Measurements from ENCODE around the gene MPP3. TPM values are rescaled to one million over a fixed set of nuclear protein-coding genes. Genes with fewer than 3 reads are reported as not detected.

Gene MPP3
- total RNA-seq, 1 experiment from 2014 or later, result 19.5 TPM

GRCh38 chr17:43812396-43813265 lies 20.3 kb downstream of the MPP3 start (continued):
- TF ChIP-seq REST (IDR thresholded peaks at IDR 0.05; ENCODE audit: low read depth), result no peak

GRCh38 chr17:43810823-43811222 lies 22.1 kb downstream of the MPP3 start:
- no TSS peak for BruUV-seq (replicated peaks)
- H4K20me1 ChIP-seq (ENCODE audit: insufficient read depth), result no peaks in the 10 kb centered on the region
- no peak overlapping the region for H3K9ac ChIP-seq (ENCODE audit: low read length)
- no peaks in the 10 kb centered on the region for H3K79me2 ChIP-seq (ENCODE audit: insufficient read depth, low read length)
- no peak overlapping the region for H3K4me2 ChIP-seq (ENCODE audit: low read length)
- ChIA-PET POLR2A (no interaction called here), CTCF (interaction anchor here (1.6 kb wide), 1 partner anchor 35 kb away, joined by 3 read pairs; no protein-coding TSS in a partner anchor), RAD21 (ENCODE audit: low non-redundant PET in 1 of 2, low total read pairs in 2 of 2, uncharacterized antibody in 2 of 2, unreplicated experiment in 2 of 2) (no interaction called here)
- TF ChIP-seq EGR1 (IDR thresholded peaks at IDR 0.05; ENCODE audit: low read depth), result no peak
- TF ChIP-seq POLR2AphosphoS5 (IDR thresholded peaks at IDR 0.05; ENCODE audit: low read depth, low read length), result no peak
- TF ChIP-seq TCF7L2 (IDR thresholded peaks at IDR 0.05; ENCODE audit: borderline replicate concordance, extremely low read depth, insufficient read depth, insufficient read length), result no peak
- no peak for TF ChIP-seq ZNF274 (IDR thresholded peaks at IDR 0.05; ENCODE audit: low read depth, low read length)
- no peak for TF ChIP-seq MAX (IDR thresholded peaks at IDR 0.05)
- no peak for TF ChIP-seq REST (IDR thresholded peaks at IDR 0.05; ENCODE audit: low read depth)
- TF ChIP-seq SRF (IDR thresholded peaks at IDR 0.05; ENCODE audit: low read depth), result no peak
- intact Hi-C loops (cut with micrococcal nuclease), result no loop called here
- no peaks in the 10 kb centered on the region for H3K9me3 ChIP-seq (ENCODE audit: control insufficient read depth in 1 of 2, insufficient read depth in 1 of 2, low read depth in 1 of 2, low read length in 2 of 2)
- no peak overlapping the region for H2AFZ ChIP-seq (ENCODE audit: low read depth, low read length, poor library complexity, severe bottlenecking)
- DNase-seq (ENCODE audit: low read depth, low spot score) (no peak), ATAC-seq (no peak)
- H3K36me3 ChIP-seq (ENCODE audit: control insufficient read depth in 1 of 2, insufficient read depth in 2 of 2, low read length in 2 of 2), result peaks cover 2 to 27% of the 10 kb centered on the region in 2 experiments; a peak in 3 of 4 replicates
- peaks cover 0 to 9% of the 10 kb centered on the region in 2 experiments; a peak in 1 of 4 replicates for H3K4me1 ChIP-seq (ENCODE audit: control insufficient read depth in 1 of 2, insufficient read depth in 2 of 2, low read length in 2 of 2)
- H3K9me2 ChIP-seq (ENCODE audit: insufficient read depth), result no peaks in the 10 kb centered on the region
- H3K27me3 ChIP-seq (ENCODE audit: insufficient read depth, low read length), result no peaks in the 10 kb centered on the region
- no peak overlapping the region for H3K4me3 ChIP-seq (replicated peaks in 1 of 2; ENCODE audit: low read depth in 1 of 2, low read length in 2 of 2)
- no peak overlapping the region for H3K27ac ChIP-seq (ENCODE audit: low read depth, low read length)
